IPS-NIHi11 (cell line): ENCODE measurements around the gene ADD2.
"Not testable (repeated sequence)": the region's sequence is repeated elsewhere in the genome, so short reads cannot be mapped to it uniquely, and the experiment has no call there.

ENCODE experiments used
- DNase-seq: peaks from one replicate; pipeline ENCODE4 v3.0.0; 2012; ENCODE audit warnings: mixed read lengths, low spot score

The ADD2 gene

DNA sequence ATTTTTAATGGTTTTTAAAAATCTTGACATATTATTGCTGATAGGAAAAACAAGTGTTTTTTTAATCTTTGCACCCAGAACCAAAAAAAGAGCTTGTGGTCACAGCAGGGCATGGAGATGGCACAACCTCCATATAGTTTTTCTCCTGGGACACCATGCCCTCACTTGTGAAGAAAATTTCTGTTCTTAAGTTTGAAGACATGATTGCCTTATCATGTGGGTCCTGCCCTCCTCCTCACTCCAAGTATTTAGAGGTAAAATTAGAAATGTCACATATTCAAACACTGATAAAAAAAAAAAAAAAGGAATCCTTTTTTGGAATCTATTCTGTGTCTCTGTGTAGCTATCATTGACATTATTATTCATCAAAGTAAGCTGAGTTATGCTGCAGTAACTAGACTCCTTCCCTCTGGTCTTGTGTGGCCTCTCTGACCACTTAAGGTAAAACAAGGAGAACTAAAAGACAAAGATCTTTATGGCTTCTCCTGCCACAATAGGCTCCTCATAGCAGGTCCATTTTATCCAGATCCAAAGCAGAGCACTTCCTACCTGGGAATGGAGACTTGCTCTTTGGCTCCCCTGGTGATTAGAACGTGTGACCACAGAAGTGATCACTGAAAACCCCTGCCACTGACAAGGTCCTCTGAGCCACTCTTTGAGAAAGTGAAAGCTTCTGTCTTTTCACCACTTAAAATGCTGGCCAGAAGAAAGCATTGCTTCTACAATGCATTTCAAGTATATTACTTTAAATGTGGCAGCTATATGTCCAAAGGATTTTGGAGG is 19.8 kb downstream of the ADD2 start:
- DNase-seq = no peak

DNA sequence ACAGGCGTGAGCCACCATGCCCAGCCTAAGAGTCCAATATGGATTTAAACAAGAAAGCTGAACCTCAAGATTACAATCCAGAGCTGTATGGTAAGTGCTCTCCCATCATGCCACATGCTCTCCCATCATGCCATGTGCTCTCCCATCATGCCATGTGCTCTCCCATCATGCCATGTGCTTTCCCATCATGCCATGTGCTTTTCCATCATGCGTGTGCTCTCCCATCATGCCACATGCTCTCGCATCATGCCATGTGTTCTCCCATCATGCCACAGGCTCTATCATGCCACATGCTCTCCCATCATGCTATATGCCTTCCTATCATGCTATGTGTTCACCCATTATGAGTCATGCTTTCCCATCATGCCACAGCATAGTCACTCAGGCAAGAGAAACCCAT is 20.7 kb downstream of the ADD2 start:
- no peak for DNase-seq

DNA sequence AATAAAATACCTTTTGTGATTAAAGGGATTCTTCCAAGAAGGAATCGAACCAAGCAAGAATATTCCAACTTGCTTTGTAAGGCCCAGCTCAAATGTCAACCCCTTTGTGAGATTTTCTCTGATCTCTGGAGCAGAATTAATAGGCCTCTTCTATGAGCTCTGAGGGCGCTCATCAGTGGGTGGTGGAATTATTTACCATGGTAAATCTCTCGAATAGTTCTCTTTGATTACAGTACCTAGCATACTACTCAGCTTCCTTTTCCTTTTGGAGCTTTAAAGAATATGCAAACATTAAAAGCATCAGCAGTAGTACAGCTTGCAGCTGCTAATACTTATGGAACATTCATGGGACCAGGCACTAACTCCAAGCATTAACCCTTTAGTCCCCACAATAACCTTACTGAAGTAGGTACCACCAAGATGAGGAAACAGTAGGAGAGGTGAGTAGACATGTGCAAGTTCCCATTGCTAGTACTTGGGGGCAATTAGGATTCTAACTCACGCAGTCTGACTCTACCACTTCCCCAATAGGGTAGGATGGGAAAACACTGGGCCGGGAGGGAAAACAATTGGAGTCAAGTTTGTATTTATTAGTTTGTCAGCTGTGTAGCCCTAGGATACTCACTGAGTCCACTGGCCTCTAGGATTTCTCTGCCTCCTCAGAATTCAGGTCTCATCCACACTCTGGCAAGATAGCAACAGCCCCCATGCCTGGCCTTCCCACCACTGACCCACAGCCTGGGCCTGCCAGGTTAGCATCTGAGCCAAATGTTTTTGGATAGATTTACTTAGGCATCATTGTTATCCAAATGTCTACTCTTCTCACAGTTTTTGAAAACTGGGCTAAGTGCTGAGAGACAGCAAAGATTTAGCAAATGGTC is 21.7 kb downstream of the ADD2 start:
- DNase-seq = no peak

DNA sequence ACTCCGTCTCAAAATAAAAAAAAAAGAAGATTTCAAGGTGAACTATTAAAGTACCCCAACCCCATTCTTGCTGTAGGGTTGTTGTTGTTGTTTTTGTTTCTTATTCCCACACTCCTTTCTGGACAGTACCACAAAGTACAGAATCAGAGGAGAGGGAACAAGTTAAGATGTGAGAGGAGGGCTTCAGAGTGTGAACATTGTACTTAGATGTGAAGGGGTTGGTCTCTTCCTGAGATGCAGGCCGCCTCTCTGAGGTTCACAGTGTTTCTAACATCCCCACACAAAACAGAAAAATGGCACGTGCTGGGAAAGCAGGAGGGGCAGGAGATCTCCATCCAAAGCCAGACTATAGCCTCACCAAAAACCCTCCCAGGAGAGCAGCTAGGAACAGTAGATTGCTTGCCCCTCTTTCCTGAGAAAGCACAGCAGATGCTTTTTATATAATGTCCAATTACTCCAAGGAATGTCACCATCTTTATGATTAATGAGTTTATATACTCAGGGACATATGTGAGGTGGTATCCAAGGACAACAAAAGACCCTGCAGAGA is 22.6 kb downstream of the ADD2 start:
- no peak for DNase-seq

DNA sequence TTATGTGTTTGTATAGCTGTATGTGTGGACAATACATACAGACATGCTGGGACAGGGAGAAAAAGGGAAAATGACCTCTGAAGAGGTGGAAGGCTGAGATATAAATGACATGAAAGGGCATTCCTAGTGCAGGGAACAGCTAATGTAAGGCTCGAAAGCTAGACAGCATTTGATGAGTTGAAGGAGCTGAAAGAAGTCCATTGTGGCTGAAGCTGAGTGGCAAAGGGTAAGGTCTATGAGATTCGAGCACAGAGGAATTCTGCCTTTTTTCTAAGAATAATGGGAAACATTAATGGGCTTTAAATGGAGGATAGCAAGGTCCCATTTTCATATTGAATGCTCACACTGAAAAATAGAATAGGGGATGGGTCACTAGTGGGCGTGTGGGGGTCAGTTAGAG is 23.6 kb downstream of the ADD2 start:
- no peak for DNase-seq

DNA sequence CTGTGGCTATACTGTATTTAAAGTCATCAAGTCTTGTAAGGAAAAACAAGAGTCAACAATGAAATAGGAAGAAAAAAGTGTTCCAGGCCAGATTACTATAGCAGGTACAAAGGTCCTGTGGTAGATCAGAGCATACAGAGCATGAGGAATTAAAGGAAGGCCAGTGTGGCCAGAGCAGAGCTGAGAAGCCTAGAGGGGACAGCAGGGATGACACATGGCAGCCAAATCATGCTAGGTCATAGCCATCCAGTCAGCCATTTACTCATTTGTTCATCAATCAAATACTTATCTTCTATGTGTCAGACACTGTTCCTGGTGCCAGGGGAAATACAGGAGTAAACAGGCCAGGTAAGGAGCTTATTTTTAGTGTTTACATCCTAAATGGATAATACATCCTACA is 24.3 kb downstream of the ADD2 start:
- DNase-seq = no peak

DNA sequence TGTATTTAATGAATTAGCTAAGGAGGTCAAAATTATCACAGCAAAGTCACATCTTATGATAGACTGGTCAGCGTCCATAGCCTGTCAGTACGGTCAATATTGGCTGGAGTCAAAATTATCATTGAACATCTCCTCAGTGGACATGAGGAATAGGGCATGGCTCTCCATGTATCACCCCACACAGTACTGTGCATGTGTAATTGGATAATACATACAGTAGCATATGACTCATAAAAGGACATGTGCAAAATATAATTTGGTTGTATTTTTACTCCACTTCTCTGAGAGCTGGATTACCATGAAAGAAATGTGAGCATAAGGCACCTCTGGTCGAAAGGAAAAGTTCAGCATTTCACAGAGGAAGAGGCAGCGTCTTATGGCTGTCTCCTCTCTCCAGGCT is 24.9 kb downstream of the ADD2 start:
- DNase-seq = no peak

DNA sequence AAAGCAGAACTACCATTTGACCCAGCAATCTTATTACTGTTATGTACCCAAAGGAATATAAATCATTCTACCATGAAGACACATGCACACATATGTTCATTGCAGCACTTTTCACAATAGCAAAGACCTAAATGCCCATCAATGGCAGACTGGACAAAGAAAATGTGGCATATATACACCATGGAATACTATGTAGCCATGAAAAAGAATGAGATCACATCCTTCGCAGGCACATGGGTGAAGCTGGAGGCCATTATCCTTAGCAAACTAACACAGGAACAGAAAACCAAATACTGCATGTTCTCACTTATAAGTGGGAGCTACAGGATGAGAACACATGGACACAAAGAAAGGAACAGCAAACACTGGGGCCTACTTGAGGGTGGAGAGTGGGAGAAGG is 28.5 kb downstream of the ADD2 start:
- DNase-seq = not testable (repeated sequence)

DNA sequence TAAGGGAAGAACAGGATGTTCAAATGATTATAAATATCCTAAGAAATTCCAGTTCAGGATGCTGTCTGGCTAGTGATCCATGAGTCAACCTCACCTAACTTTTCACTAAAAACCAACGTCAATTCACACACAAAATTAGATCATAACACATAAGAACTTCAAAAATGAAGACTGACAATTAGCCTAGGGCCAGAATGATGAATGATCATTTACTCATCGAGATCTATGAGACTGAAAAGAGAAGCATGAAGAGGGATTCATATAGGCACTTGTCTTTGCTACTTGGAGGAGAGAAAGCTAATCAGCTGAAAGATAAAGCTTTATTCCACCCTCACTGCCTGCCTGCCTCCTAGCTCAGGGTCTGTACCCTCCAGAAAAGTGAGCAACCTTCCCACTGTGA is 29.8 kb downstream of the ADD2 start:
- no peak for DNase-seq

DNA sequence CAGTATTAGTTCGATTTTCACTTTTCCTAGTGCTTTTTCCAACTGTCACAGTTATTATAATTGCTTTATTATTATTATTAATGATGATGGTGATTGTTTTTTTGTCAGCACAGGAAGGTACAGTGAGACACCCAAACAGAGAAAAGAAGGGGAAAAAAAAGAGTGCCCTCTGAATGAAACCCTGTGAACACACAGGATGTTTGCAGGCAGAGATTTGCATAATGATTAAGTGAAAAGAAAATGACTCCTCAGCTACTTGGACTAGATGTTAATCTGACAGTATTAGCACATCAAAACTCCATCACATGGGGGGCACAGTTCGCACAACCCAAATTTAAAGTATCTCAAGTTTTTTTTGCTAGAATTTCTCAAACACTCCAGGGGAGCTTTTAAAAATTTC is 32.9 kb downstream of the ADD2 start:
- no peak for DNase-seq

DNA sequence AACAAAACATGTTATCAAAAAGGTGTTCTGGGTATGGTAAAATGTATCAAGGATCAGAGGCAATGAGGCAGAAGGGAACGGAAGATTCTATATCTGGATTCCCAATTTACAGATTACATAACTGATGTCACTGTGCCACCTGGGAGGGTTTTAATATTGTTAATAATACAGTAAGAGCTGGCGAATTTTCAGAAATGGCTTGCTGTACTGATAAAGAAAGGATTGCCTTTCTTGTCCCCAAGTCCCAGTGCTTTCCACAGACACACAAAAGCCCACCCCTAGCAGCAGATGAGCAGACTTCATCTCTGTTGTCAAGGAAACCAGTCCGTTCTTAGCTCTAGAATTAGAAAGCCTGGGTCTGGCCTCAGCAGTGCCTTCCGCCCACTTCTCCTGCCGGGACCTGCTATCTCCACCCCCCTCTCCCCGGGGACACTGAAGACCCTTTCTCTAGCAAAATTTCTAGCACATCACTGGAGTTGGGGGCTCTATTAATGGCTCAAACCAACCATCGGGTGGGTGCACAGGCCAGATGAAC is 34.3 kb downstream of the ADD2 start:
- DNase-seq = no peak

DNA sequence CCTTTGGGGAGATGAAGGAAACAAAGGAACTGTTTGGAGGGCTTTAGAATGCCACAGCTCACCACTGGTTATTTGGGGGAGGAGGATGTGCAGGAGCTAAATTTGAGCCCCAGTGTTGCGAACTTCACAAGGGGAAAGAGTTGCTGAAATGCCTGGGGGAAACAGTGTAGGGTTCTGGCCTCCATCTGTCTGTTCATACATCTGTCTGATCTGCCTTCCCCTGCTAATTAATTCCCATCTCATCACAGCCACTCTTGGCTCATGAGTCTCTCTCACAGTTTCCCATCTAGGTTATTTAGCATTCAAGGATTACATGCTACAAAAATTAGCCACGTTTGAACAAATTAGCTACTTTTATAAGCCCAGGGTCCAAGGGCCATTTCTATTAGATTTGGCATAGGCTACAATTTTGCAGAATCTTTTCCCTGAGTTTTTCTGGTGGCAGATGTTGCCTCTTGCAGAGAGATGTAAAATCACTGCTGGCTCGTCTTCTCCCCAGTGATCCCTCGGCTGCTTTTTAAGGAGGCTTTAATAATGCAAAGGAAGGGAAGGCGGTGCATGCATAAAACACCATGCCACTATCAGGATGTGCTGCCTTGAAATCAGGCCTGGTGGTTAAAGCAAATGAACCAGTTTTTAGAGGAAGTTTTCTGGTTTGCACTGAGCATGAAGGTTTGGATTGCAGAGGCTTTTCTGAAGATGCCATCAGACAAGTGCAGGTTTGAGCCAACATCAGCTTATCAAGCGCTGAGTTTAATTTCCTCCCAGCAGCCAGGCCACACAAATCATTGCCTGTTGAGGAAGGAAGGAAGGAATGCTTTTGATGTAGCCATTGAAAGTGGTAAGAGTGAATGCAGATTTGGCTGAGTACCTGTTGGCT is 35.0 kb downstream of the ADD2 start:
- no peak for DNase-seq

DNA sequence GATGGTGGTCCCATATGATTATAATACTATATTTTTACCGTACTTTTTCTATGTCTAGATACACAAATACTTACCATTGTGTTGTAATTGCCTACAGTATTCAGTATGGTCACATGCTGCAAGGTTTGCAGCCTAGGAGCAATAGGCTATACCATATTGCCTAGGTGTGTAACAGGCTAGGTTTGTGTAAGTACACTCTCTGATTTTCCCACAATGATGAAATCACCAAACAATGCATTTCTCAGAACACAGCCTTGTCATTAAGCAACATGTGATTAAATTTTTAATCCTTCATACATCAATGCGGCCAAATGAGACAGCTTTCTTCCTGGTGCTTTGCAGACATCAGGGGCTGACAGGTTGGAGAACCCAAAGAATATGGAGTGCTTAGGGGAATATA is 37.3 kb downstream of the ADD2 start:
- DNase-seq = no peak

DNA sequence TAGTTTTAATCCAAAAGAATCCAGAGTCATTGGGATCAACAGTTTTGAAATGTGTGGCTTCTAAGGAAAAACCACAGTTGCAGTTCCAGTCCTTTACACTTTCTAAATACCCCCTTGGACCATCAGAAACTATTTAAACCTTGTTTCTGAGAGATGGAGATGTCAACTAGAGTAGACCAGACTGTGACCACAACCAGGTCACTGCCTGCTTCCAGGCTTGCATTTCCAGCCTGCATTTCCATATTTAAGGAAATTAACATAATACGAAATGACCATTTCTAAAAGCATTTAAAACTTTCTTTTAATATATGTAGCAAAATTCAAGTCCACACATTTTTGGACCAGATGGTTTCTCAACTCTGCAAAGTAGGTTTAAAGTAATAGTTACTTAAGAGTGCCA is 38.4 kb downstream of the ADD2 start:
- no peak for DNase-seq

DNA sequence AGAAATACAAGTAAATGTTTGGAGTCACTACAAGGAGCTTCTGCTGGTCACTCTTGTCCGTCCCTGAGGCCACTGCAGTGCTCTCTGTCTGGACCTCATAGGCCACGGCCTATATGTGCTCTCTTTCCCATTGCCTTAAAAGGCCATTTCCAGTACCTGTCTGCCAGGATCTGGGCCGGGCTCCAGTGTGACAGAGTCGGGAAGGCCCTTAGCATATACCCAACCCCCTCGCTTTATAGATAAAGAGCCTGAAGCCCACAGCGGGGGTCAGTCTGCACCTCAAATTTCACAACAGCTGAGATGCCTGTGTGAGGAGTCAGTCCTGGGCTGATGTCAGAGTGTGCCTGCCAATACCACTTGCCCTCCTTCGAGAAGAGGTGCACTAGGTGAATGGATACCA is 39.9 kb downstream of the ADD2 start:
- DNase-seq = peak; percentile 69

DNA sequence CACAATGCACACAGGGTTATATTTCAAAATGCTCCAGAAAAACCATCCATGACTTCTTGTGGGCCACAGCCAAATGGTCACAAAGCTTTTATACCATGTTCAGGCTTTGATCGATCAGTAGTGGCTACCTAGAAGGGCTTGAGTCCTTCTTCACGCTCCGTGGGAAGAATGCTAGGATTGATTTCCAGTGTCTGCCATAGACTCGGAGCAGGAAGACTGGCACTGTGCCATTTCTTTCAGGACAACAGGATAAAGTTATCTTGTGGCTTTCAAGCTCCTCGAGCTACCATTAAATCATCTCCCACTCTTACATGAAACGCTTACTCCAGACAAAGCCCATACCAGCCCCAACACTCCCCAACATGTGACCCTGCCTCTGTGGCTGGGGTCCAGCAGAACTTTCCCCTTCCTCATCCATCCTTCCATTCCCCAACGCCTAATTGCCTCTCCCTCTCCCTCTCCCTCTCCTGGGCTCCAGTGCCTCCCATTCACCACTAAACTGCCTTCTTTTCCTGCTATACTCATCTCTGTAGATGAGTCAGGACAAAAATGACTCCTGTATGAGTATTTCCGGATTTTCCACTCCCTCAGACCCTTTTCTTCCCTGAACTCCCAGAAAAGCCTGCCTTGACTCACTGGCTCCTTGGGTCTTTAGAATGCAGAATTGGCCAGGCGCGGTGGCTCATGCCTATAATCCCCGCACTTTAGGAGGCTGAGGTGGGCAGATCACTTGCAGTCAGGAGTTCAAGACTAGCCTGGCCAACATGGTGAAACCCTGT is 40.9 kb downstream of the ADD2 start:
- no peak for DNase-seq

DNA sequence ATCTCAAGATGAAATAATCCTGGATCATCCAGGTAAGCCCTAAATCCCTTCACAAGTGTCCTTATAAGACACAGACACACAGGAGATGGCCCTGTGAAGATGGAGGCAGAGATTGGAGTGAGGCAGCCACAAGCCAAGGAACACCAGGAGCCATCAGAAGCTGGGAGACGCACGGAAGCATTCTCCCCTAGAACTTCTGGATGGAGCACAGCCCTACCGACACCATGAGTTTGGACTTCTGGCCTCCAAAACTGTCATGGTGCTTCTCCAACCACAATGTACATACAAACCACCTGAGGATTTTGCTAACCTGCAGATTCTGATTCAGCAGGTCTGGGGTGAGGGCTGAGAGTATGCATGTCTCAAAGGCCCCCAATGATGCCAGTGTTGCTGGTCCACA is 42.5 kb downstream of the ADD2 start:
- no peak for DNase-seq

DNA sequence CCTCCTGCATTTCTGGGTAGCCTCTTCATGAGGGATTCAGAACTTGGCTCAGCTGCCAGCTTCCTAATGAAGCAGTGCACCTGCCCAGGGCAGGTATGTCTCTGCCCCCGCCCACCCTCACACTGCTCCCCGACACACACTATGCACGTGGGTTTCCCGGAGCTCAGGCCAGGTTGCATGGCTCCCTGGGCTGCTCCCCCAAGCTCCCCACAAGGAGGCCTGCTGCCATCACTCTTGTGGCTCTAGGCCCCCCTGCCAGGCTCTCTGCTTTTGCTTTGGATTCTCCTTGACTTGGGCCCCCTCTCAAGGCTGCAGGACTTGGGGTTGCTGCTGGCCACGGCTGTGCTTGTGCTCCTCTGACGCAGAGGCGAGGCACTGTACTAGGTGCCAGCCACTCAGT is 43.6 kb downstream of the ADD2 start:
- DNase-seq = no peak

DNA sequence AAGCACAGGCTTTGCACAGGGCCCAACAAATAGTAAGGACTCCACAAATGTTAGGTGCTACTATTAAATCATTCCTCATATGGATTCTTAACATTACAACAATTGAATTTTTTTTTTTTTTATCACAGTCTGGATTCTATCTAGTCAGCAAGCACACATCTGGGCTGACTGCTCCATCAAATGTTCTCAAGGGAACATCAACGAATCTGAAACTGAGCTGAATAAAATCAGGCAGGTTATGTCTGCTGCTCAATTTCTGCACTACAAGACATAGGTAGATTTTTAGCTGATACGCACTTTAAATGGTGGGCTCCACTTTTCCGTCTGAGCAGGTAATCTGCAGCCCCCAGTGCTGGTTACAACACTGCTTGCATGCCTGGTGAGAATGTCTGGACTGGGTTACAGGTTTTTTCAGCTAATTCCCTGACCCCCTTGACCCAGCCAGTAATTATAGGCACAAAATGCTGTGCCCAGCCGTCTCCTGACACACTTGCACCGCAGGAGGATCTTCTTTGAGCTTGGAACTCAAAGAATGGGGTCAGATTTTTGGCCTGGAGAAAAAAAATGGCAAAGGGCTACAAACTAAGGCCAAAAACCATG is 44.6 kb downstream of the ADD2 start:
- DNase-seq = no peak

DNA sequence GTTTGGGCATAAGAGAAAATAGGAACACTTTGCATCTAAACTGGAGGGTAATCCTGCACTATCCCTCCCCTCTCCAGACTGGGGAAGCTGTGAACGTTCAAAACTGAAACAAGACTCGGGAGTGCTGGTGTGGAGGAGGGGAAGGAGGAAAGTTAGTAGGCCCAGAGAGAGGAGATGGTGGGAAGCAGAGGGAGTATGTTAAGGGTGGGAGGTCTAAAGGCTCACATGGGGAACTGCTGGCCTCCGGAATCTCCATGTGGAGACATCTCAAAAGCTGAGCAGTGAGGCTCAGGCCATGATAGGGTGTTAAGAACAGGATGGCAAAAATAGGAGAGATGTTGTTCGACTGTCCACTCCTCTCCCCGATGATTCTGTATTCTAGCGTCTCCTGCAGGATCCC is 47.9 kb downstream of the ADD2 start:
- DNase-seq = no peak

DNA sequence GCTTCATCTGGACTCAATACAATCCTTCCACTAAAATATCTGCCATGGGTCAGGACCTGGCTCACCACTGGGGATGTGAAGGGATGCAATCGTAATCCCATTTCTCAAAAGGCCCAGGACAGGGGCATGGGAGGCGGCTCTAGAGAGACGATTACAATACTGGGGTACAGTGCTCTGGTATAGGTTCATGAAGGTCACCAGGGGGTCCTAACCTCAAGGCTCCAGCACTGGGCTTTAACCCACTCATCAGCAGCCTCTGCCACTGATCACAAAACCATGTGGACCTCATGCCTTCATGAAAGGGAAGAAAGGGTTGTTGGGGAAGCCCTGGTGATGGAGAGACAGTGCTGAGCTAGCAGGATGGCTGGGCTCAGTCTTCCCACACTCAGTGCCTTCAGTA is 48.8 kb downstream of the ADD2 start:
- no peak for DNase-seq
